A204.1 (cell line): ENCODE results near the gene GPATCH1.

ENCODE experiments used
- FAIRE-seq: peaks from 2 replicates; lab custom pipeline; 2012; peaks lifted over from hg19 to GRCh38; lab: Jason Lieb, UNC

GPATCH1 gene

DNA sequence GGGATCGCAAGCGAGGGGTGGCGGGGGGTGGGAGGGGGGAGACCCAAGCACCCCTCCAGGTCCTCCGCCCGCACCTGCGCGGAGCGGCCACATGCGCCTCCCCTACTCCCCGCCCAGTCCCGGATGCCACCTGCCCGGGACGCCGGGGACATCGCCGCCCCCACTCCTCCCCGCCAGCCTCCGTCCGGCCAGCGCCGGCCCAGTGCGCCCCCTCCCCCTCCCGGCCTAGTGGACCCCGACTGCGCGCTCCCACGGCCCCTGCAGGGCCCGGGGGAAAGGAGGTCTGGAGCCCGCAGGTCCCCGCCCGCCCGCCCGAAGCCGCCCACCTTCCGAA lies 16.6 kb upstream of the GPATCH1 start:
- FAIRE-seq: no peak

DNA sequence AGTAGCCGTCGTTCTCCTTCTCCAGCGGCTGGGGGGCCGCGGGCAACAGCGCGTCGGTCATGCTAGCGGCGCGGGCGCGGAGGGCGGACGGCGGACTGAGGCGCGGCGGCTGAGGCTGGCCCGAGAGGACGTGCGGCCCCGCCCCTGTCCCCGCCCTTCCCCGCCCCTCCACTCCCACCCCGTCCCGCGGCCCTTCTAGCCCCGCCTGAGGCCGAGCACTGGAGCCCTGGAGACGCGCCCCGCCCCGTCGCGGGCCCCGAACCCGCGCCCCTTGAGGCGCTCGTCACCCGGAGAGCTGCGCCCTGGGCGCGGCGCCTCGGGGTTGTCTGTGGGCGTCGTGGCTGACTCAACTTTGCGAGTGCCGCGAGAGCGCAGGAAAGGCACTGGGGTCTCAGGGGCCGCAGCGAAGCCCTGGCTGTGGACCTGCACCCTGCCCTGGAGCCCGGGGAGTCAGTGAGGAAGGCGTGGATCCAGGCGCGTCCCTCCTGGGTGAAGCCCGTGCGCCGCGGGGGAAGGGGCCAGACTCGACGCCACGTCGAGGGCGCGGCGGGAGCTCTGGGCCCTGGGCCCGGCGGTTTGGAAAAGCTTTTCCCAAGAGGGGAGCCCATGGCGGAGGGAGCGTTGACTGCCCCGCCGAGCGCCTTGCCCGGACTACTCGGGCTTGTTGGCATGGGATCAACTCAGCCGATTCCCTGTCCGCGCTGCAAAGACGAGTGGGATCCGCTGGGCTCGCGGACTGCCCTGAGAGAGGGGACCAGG lies 16.0 kb upstream of the GPATCH1 start, which contains the start of gene RHPN2:
RHPN2 (minus strand) TSS at position 97 of the 759 bp plus-strand sequence; CDS start at position 61, 36 bp downstream.
- no peak for FAIRE-seq

DNA sequence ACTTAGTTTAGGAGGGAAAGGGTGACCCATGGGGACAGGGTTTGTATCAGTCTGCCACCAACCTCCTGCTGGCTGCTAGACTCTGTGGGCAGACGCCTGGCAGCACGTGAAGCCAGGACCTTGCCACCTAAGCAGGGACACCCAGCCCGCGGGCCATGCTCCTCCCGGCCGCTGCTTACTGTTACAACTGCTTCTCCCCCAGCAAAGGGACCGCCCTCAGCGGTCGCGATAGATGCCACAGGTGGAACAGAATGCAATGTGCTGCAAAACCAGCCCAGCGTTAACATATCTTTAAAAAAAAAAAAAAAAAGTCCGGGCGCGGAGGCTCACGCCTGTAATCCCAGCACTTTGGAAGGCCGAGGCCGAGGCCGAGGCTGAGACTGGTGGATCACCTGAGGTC lies 14.4 kb upstream of the GPATCH1 start:
- no peak for FAIRE-seq

DNA sequence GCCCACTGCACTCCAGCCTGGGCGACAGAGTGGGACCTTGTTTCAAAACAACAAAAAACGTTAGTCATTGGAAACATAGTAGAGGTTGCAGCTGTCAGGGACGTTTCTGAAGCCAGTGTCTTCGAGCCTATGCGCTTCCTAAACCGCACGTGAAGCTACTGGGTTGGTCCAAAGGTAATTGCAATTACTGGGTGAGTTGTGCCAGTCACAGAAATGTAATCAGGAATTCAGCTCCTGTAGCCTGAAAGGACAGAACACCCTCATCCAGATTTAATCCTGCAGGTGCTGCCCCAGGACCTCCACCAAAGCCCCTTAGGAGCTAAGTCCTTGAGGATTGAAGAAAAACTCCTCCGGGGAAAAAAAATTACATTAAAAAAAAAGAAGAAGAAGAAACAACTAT lies 13.9 kb upstream of the GPATCH1 start:
- FAIRE-seq: no peak

DNA sequence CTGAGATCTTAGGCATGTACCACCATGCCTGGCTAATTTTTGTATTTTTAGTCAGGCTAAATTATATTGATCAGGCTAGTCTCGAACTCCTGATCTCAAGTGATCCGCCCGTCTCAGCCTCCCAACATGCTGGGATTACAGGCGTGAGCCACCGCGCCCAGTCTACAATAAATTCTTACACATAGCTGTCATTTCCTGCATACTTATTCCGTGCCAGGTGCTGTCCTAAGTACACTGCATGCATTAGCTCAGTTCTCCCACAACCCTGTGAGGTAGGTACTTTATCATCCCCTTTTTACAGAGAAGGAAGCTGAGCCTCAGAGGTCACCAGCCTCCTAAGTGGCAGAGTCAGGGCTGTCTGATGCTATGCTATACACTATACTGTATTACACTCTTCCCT lies 9.1 kb upstream of the GPATCH1 start:
- FAIRE-seq: no peak

DNA sequence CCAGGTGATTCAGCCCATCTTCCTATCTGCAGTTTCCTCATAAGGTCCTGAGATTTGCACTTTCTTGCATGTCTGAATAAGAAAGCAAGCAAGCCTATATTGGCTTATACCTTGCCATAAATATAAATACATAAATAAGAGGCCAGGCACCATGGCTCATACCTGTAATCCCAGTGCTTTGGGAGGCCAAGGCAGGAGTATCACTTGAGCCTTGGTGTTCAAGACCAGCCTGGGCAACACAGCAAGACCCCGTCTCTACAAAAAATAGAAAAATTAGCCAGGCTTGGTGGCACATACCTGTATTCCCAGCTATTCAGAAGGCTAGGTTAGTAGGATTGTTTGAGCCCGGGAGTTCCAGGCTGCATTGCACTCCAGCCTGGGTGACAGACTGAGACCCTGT lies 5.5 kb upstream of the GPATCH1 start:
- FAIRE-seq: no peak

DNA sequence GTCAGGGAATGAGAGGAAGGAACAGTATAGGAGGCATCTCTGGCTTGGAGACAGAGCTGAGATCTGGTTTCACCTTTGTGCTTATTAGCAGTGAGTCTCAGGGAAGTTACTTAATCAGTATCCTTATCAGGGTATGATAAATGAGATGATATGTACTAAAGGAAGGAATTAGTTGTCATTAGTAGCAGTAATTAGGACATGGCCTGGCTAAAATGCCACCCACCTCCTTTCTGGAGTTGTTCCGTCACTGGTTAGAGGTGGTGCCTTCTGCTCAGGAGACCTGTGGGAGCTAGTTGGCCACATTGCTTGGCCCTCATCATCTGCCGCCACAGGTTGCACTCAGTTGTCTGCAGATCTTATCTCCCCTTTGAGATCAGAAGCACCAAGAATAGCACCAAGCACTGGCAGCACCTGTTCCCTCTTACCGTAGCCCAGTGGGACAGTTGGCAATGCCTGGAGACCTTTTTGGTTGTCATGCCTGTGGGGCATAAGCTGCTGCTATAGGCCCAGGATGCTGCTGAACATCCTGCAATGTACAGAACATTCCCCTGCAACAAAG lies 4.7 kb downstream of the GPATCH1 start:
- no peak for FAIRE-seq

DNA sequence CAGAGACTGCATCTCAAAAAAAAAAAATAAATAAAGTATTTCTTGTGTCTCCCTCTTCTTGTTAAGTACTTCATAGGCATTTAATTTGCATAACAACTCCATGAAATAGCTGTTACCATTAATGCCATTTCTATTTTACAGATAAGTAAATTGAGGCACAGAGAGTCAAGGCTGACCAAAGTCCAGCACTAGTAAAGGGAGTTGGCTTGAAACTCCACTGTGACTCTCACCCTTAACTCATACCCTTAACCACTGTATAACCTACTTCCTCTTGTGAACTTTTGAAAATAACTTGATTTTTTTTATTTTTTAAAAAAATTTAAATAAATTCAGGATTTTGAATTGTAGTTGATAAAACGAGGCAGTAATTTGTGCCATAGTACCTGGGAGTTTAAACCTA lies 6.0 kb downstream of the GPATCH1 start:
- FAIRE-seq: no peak

DNA sequence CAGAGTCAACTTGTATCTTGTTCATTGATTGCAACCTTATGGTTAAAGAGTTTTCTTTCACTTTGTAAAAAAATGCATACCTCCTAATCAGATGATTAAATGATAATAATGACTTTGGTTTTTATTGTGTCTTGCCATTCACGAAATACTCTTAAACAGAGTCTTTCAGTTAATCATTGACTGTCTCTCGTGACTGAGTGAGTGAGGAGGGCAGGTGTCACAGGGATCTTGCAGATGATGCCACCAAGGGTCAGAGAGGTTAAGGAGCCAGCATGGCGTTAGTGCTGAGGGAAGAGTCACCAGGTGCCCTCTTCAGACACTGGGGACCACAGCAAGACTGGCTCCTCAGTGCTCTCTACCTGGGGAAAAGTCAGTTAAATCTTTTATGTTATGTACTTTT lies 8.0 kb downstream of the GPATCH1 start:
- FAIRE-seq: no peak

DNA sequence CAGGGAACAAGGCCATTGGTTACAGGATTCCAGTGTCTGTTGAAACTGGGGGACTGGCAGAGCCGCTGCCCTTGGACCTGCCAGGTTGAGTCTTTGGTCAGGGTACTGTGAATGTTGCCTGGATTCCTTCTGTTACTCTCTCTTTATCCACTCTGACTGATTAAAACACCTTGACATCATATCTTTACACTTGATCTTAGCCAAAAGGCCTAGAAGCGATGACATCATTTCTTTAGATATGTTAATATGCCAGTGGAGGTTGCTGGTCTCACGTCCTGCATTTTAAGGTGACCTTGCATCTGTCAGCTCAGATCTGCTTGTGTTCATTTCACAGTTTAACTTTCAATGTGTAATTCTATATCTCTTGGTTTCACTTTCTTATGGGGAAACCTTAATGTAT lies 9.2 kb downstream of the GPATCH1 start:
- FAIRE-seq: no peak

DNA sequence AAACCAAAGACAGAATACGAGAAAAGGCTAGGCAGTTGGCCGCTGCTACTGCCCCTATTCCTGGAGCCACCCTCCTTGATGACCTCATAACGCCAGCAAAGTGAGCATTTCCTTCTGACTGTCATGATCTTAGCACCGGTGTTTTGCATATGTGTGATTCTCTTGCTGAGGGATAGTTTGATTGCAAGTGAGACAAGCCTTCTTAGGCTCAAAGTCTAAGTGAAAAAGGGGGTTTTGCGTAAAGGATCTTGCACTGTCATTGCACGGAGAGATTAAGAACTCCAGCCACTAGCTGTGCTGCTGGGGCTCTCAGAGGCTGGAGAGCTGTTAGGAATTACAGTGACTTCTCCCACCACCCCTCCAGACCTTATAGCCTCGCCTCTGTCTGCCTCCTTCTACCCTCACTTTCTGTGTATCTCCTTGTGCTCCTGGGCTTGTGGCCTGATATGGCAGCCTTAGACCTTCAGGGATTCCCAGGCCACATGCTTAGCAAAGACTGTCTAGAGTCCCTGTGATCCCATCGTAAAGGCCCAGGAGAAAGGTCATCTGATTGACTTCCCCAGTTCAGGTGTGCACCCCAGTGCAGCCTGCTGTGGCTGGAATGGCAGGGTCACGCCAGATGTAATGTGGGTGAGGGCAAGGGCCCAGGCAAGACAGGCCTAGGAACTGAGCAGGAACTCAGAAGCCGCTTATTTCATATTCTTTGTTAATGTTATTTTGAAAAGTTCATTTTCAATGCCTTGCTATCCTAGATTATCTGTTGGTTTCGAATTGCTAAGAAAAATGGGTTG lies 12.6 kb downstream of the GPATCH1 start:
- no peak for FAIRE-seq

DNA sequence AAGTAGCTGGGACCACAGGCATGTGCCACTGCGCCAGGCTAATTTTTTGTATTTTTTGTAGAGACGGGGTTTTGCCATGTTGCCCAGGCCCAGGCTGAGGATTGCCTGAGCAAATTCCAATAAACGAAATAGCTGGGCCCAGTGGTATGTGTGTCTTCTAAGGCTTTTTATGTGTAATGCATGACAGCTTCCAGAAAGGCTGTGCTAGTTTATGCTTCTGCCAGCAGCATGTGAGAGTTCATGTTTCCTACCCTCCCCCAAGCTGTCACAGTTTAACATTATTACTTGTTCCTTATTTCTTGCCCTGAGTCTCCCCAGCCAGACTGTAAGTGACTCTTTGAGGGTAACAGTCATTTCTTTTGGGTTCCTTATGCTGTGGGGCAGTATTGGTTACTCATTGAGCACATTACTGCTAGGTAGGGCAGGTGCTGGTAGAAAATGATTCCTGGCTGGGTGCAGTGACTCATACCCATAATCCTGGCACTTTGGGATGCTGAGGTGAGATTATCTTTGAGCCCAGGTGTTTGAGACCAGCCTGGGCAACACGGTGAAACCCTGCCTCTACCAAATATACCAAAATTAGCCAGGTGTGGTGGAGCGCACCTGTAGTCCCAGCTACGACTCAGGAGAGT lies 13.6 kb downstream of the GPATCH1 start:
- FAIRE-seq: no peak

DNA sequence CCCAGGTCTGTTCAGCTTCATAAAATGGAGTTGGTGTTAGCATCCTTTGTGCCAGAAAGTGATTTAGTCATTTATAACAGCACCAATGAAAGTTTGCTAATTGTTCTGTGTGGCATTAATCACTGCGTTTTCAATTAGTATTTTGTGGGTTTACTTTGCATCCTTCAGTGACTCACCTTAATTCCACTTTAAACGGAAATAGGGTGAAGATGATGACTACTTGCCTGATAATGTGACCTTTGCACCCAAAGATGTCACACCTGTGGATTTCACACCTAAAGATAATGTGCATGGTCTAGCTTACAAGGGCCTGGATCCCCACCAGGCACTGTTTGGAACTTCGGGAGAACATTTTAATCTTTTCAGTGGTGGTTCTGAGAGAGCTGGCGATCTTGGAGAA lies 15.0 kb downstream of the GPATCH1 start:
- no peak for FAIRE-seq

DNA sequence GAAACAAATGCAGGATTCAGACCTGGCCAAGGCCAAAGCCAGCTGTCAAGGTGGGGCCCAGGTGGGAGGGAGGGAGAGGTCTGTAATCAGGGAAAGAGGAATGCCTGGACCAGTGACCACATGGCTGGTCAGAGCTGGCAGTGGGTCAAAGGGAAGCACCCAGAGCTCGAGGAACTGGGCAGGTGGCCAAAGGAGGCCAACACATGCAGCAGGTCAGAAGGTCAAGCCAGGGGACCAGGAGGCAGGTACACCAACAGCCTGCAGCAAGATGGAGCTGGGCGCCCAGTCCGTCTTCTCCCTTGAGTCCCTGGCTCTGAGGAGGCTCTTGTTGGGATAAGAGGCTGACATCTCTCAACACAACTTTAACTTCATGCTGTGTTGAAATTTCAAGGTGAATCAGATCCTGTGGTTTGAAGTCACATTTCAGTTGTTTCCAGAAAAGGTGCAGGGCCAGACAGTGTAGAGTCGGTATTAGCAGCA lies 17.1 kb downstream of the GPATCH1 start:
- no peak for FAIRE-seq

DNA sequence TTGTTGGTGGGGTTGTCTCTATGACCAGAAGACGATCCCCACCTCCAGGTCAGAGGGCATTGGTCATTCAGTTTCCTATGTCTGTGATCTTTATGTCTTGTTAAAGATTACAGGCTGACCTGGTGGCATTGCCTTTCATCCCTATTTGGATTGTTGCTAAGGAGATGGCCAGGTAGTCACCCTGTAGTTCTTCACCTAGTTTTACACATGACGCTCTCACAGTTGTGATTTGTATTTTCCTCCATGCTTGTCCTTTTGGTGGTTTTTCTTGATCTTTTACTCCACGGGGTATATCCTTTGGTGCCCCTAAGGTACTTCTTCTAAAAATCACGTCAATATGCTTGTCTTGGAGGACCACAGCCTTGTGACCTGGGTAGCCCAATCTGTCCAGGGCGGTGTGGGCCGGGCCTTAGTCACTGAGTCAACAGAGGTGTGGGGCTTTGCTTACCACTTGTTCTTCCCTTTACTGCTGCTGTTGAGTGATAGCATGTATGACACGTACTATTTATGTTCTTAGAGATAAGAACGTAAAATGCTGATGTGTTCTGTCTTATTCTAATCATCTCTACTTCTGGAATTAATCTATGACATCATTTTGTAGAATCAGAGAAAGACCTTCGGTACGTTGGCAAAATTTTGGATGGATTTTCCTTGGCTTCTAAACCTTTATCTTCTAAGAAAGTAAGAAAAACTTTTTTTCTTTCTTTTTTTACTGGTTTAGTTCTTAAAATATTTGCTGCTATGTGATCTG lies 20.1 kb downstream of the GPATCH1 start:
- FAIRE-seq: no peak

DNA sequence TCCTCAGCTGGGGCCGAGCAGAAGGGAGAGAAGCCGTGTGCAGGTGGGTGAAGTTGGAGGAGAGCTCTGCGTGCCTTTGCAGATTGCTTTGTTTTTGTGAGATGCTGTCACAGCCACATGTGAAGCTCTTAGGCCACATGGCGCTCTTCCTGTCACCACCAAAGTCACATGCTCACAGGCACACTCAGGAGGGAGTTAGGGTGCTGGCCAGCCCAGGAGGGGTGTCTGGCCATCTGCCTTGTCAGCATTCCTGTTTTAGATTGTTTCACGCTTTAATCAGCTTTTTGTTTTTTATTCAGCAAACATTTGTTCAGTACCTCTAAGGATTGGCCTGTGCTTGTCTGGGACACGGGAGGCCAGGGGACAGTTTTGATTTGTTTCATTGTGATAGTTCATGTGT lies 21.9 kb downstream of the GPATCH1 start:
- no peak for FAIRE-seq

DNA sequence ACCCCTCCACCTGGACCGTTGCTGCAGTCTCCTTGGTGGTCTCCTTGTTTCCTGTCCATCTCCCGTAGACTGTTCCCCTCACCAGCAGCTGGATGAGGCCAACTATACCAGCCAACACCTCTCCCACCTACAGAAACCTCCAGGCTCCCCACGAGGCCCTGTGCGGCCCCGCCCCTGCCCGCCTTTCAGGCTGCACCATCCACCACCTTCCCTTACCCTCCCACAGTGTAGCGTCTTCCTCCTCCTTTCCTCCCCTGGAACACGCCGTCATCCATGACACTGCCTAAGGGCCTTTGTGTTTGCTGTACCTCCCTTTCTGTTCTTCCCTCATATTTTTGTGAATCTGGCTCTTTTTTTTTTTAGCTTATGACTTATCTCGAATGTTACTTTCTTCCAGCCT lies 27.2 kb downstream of the GPATCH1 start:
- no peak for FAIRE-seq

DNA sequence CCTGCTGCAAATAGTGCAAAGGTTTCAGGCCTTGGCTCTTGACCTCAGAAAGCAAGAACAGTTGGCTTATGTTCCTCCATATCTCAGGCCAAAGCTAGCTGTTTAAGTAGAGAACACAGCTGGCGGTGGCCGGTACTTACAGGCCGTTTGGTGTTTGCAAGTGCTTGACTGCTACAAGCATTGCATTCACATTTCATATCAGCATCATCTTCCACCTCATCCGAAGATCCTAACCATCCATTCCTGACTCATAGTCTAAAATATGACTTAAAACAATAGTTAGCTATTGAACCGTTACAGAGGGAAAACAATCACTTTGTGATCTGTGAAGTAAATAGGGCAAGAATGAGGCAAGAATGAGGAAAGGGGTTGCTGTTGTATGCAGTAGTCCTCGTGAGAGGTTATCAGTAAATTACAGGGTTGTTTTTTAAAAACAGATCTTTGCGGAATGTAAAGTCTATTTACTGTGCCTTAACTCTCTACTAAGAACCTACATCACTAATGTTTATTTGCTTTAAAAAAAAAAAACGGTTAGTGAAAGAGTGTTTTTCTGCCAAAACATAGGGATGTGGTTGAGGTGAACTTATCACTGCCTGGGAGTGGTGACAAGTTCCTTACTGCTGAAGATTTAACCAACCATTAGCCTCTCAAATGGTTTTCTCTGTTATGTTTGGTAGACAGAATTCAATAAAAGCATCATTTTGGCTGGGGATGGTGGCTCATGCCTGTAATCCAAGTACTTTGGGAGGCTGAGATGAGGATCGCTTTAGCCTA lies 29.3 kb downstream of the GPATCH1 start:
- no peak for FAIRE-seq

DNA sequence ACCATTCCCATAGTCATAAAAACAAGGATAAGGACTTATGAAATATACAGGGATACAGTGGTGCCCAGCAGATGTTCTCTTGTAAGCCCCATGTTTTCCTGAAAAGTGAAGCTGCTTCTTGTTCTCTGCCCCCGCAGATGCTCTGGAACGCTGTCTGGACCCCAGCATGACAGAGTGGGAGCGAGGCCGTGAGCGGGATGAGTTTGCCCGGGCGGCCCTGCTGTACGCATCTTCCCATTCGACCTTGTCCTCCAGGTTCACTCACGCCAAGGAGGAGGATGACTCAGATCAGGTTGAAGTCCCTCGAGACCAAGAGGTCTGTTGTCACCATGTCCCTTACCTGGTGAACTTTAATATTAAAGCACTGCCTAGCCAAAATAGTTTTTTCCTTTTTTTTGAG lies 30.6 kb downstream of the GPATCH1 start:
- no peak for FAIRE-seq

DNA sequence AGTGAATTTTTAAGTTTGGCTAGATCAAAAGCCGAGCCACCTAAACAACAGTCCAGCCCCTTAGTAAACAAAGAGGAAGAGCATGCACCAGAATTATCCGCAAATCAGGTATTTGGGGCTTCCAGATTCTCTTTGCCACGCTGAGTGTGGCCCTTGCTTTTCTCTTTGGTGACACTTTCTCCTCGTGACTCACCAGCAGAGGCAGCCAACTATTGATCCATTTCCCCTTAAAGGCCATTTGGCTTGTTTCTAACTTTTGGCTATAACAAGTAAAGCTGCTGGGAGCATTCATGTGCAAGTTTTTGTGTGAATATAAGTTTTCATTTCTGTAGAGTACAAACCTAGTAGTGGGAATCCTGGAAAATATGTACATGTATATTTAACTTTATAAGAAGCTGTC lies 33.3 kb downstream of the GPATCH1 start:
- FAIRE-seq: no peak

DNA sequence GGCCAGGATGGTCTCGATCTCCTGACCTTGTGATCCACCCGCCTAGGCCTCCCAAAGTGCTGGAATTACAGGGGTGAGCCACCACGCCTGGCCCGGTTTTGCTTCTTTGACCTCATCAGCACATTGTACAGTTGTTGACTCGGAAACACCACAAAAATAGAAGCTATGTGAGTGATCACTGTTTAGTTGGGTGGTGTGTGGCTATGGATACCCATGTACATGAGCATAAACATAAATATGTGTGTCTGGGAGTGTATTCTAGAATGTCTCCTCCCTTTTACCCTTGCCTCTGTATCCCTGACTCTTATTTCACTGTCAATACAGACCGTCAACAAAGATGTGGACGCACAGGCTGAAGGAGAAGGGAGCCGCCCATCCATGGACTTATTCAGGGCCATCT lies 36.5 kb downstream of the GPATCH1 start:
- FAIRE-seq: no peak
